T-helper 9 cell (primary cell): Measurements from ENCODE around the gene DDX10.
"Not testable (repeated sequence)": the region's sequence is repeated elsewhere in the genome, so short reads cannot be mapped to it uniquely, and the experiment has no call there.

Experiments
- DNase-seq: peaks from one replicate; pipeline ENCODE4 v3.0.0-alpha.2; 2020

DDX10 gene

GRCh38 chr11:108718466-108718865 lies 53.6 kb downstream of the DDX10 start:
- DNase-seq = no peak

GRCh38 chr11:108724974-108725689 lies 60.3 kb downstream of the DDX10 start:
- DNase-seq = no peak

GRCh38 chr11:108726077-108726800 lies 61.4 kb downstream of the DDX10 start:
- no peak for DNase-seq

DNA sequence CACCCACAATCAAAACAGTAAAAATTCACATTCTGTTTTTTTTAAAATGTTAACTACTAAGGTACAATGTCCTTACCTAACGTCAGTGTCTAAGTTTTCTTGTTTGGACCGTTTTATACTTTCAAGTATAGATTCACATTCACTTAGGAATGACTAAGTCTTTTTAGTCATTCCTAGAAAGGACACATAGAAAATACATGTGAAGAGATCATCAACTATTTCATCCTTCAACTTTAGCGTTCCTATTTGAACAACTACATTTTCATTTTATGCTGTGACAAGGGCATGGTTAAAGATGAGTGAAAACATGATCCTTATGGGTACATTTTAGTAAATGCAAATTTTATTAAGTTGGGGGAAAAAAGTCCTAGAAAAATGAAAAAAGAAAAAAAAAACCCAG lies 62.8 kb downstream of the DDX10 start:
- no peak for DNase-seq

DNA sequence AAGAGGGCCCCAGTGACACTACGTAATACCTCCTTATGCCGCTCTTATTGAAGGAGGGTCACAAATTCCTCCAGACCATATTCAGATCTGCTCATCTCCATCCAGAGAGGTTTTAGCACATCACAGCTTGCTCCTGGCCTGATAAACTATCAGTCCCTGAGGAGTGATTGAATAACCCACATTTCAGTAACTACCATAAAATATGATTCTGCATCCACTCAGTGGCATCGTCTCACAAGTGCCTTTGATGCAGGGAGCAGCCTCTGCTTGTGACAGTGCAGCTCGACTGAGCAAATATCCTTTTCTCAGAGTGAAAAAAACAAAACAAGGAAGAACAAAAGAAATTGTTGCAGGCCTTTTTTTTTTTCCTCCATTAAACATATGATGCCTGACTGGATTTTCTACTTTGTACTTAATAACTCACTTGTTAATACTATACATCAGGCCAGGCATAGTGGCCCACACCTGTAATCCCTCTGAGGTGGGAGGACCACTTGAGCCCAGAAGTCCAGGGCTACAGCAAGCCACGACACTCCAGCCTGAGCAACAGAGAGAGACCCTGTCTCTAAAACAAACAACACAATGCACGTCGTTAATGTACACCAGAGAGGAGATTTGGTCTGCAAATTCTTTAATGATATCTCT lies 64.5 kb downstream of the DDX10 start:
- DNase-seq = no peak

- DNase-seq = no peak
Observed at GRCh38 chr11:108732395-108732794, 67.5 kb downstream of the DDX10 start.

DNA sequence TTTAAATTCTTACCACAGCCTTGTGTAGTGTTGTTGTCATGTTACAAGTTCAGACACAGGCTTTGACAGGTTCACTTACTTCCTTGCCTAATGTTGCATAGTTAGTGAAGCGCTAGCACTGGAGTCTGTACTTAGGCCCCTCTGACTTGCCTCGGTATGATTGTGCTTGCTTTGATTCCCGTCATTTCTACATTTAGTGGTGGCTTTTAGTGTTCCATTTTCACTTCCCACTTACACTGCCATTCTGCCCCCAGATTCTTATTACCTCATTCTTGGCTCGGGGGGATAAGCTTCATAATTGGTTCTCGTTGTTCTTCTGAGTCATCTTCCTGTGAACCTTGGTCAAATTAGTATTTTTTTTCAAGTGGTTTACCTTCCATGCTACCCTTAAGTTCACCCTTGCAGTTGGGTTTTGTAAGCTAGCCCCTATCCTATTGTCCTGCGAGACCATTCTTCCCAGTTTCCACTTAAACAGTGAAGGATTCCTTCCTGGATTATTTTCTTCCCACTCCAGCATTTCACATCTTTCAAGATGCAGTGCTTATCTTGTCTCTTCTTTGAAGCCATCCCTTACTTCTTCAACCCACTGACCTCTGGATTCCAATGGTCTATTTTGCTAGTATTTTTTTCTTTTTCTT lies 68.7 kb downstream of the DDX10 start:
- no peak for DNase-seq

DNA sequence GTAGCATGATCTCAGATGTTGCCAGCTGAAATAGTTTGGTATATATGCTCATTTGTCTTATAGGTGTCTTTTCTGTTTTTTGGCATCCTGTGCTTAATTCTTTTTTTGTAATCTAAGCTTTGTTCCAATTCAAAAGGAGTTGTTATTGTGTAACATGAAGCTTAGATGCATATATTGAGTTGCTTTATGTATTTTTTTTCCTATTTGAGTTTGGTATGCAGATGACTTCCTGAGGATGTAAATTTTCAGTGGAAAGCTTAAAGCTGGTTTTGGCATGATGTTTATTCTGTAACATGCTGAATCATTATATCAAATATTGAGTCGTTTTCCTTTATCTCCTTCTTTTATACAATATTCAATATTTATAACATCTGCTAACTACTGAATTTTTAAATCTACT lies 69.4 kb downstream of the DDX10 start:
- DNase-seq = no peak

- no peak for DNase-seq
Observed at GRCh38 chr11:108734956-108735559, 70.2 kb downstream of the DDX10 start.

- not testable (repeated sequence) for DNase-seq
Observed at GRCh38 chr11:108740132-108740531, 75.3 kb downstream of the DDX10 start.

DNA sequence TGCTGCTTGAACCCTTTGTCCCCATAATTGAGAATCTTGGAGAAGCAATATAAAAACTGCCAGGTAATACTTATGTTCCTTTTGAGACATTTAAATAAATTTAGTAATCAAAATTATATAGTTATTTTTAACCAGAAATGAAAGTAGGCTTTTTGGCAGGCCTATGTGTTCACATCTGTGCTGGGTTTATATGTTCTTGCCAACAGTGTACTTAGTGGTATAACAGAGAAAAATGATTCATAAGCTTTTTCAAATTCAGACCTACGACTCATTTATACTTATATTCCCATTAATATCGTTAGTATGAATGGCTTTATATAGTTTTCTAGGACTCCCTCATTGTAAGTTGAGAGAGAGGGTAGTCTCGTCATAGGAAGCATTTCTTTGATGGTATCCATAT lies 79.0 kb downstream of the DDX10 start:
- DNase-seq = no peak

DNA sequence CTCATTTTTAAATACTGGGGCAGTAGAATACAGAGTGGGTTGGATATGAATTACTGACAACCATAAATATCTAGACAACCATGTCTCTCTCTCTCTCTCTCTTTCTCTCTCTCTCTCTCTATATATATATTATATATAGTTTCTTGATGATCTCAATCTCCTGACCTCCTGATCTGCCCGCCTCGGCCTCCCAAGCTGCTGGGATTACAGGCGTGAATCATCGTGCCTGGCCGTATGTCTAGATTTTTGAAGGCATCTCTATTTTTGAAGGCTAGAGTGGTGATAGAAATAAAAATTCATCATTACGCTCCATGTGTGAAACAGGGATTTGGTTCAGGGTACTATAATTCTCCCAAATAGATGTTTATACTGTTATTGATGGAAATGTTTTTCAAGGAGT lies 84.1 kb downstream of the DDX10 start:
- DNase-seq = no peak

- DNase-seq = no peak
Observed at GRCh38 chr11:108751444-108751843, 86.6 kb downstream of the DDX10 start.

DNA sequence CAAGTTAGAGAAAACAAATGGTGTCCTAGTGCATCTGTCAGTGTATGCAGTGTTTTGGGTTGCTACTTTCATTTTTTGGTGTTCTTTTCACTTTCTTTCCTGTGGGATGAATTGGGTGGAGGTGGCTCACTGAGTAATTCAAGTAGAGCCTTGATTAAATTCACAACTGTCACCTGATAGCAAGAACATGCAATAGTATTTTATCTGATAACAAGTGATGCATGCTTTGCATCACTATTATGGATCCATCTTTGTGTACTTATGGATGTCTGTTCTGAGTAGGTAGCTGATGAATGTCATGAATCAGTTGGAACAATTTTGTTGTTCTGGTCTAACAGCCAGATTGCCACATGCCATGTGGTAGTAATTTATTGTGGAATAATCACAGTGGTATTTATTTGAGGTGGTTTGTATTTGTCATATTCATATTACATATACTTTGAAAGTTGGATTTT lies 87.5 kb downstream of the DDX10 start:
- DNase-seq = no peak

DNA sequence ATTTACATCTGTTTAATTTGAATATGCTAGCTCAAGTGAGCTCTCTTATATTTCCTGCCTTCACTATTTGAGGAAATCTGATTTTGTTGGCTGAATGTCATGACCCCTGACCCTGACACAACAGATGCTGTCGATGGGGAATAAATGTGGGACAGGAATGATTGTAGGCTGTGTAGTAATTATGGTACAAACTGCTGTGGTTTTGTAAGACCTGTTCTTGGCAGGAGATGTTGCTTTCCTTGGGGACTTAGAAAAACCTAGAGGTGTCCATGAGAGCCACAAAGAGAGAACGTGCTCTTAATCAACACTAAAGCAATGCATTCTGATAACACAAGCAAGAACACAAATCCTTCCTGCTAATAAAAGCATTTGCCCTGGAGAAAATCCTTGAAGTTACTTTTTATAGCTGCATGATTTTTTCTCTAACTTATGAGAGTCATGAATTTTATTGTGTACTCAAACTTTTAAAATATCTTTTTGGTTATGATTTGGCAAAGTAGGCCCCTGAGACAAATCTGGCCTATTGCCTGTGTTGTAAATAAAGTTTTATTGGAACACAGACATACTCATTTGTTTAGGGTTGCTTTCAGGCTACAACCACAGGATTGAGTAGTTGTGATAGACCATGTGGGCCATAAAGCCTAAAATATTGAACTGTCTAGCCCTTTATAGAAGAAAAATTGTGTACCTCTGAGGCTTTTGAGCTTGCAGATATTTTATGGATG lies 90.2 kb downstream of the DDX10 start:
- DNase-seq = no peak

- no peak for DNase-seq
Observed at GRCh38 chr11:108757630-108758029, 92.8 kb downstream of the DDX10 start.

DNA sequence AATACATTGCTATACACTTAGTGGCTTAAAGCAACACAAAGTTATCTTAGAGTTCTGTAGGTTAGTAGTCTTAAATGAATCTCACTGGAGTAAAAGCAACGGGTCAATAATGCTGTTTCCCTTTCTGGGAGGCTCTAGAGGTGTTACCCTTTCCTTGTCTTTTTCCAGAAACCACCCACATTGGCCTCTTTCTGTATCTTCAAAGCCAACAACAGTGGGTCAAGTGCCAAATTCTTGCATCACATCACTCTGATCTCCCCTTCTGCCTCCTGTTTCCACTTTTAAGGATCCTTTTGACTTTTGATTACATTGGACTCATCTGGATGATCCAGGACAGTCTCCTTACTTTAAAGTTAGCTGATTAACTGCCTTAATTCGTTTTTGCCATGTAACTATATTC lies 93.6 kb downstream of the DDX10 start:
- DNase-seq = no peak

GRCh38 chr11:108766596-108767173 lies 101.8 kb downstream of the DDX10 start:
- no peak for DNase-seq

- DNase-seq = no peak
Observed at GRCh38 chr11:108768370-108768769, 103.5 kb downstream of the DDX10 start.

- DNase-seq = no peak
Observed at GRCh38 chr11:108768964-108769363, 104.1 kb downstream of the DDX10 start.

DNA sequence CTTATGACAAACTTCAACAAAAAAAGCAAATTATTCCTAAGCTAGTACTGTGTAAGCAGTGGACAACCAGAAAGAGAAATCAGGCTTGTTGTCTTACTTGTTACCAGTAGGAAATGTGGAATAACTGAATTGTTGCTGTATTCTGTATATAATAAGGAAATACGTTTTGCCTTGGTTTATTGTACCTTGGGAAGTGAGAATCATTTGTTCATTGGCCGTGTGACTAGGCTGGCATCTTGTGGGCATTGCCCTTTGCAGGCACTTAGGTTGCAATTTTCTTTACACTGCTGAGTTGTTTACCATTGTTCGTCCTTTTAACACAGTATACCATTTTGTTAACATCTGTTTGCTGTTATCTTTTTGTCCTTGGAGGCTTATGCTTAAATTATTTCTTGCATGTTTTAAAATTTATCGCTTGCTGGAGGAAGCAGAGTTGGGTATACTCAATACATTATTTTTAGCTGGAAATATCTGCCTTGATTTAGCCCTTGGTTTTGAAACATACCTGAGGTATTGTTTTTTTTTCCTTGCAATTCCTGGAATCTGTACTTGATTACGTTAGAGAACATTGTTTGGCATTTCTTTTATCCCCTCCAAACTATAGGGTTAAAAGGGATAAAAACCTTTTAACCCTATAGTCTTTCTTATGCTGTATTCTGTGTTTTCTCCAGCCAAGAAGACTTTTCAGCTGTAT lies 109.3 kb downstream of the DDX10 start:
- DNase-seq = no peak
